GM12878 (cell line): Measurements from ENCODE around the gene GJB4. TPM values are rescaled to one million over a fixed set of nuclear protein-coding genes. Genes with fewer than 3 reads are reported as not detected.

Source experiments
- ATAC-seq: fragments of 200-7000 bp; cut with Tn5 transposase; 3 replicates; pipeline ENCODE4 v1.9.1; 2020; ENCODE audit warnings: mild to moderate bottlenecking, moderate library complexity
- Bru-seq: library from RNA; stranded (reverse); fragments of 400-500 nt; gene quantifications from one replicate; lab custom pipeline; 2021; lab: Mats Ljungman, UMichigan
- BruChase-seq, 2 experiments: library from RNA; stranded (reverse); fragments of 400-500 nt; gene quantifications; one replicate each; lab custom pipeline; 2021; lab: Mats Ljungman, UMichigan
- BruUV-seq: library from RNA; stranded (reverse); fragments of 400-500 nt; replicated peaks from 2 replicates; lab custom pipeline; 2021; lab: Mats Ljungman, UMichigan
- CTCF ChIA-PET: fragments of 300-600 bp; sonication (Branson Sonifier 250); formaldehyde crosslinking; extraction: SDS; loops from one replicate; lab custom pipeline; 2021; ENCODE audit warnings: inconsistent platforms; lab: Yijun Ruan, JAX
- POLR2A ChIA-PET: fragments of 350-600 bp; formaldehyde crosslinking; extraction: SDS; loops from one replicate; lab custom pipeline; 2021; ENCODE audit warnings: inconsistent platforms; lab: Charles Lee
- RAD21 ChIA-PET: fragments of 300-600 bp; sonication (Branson Sonifier 250); formaldehyde crosslinking; loops from one replicate; lab custom pipeline; 2023; ENCODE audit warnings: antibody characterized with exemption; ENCODE audit not compliant: unreplicated experiment; lab: Charles Lee
- SMC1A ChIA-PET: fragments of 300-600 bp; sonication (Branson Sonifier 250); formaldehyde crosslinking; loops from one replicate; lab custom pipeline; 2023; ENCODE audit not compliant: unreplicated experiment, uncharacterized antibody; lab: Charles Lee
- DNase-seq: peaks from one replicate; pipeline ENCODE4 v3.0.0-alpha.2; 2011; ENCODE audit warnings: low read depth, low spot score
- FAIRE-seq: peaks from 3 replicates; lab custom pipeline; 2011; peaks lifted over from hg19 to GRCh38; lab: Jason Lieb, UNC
- H2AFZ ChIP-seq: 2 replicates; pipeline ENCODE4 v1.6.0; 2011; ENCODE audit warnings: low read depth, low read length, control low read depth; ENCODE audit not compliant: control insufficient read depth
- H3K27ac ChIP-seq: 2 replicates; pipeline ENCODE4 v1.5.1; 2011; ENCODE audit warnings: control low read depth; ENCODE audit not compliant: control insufficient read depth, insufficient read depth
- H3K27me3 ChIP-seq, 2 experiments: replicated peaks in 1 of 2; 2 replicates each; pipeline versions ENCODE4 v1.6.0 to v1.6.1; 2011; ENCODE audit warnings: low read length in 1 of 2; ENCODE audit not compliant: control insufficient read depth in 2 of 2, insufficient read depth in 2 of 2
- H3K36me3 ChIP-seq, 2 experiments: 2 replicates each; pipeline ENCODE4 v1.5.1; 2011; ENCODE audit warnings: low read length in 1 of 2; ENCODE audit not compliant: control insufficient read depth in 2 of 2, insufficient read depth in 2 of 2
- H3K4me1 ChIP-seq: 2 replicates; pipeline ENCODE4 v1.6.1; 2011; ENCODE audit warnings: mild to moderate bottlenecking, low read length, moderate library complexity, mixed read lengths; ENCODE audit not compliant: control insufficient read depth, insufficient read depth
- H3K4me2 ChIP-seq: 2 replicates; pipeline ENCODE4 v1.6.0; 2011; ENCODE audit warnings: control low read depth; ENCODE audit not compliant: control insufficient read depth, insufficient read depth
- H3K4me3 ChIP-seq: fragments of 200-600 bp; sonication (generic); 2 replicates; pipeline ENCODE4 v1.5.1; 2016
- H3K79me2 ChIP-seq: 2 replicates; pipeline ENCODE4 v1.6.0; 2011; ENCODE audit warnings: low read length; ENCODE audit not compliant: control insufficient read depth, insufficient read depth
- H3K9ac ChIP-seq: 2 replicates; pipeline ENCODE4 v1.8.0; 2011; ENCODE audit warnings: low read length, control low read depth, mixed read lengths; ENCODE audit not compliant: control insufficient read depth, insufficient read depth
- H3K9me3 ChIP-seq: replicated peaks from 3 replicates; pipeline ENCODE4 v1.5.1; 2011; ENCODE audit warnings: mild to moderate bottlenecking, low read length; ENCODE audit not compliant: control insufficient read depth, insufficient read depth
- H4K20me1 ChIP-seq: 2 replicates; pipeline ENCODE4 v1.6.0; 2011; ENCODE audit not compliant: control insufficient read depth, insufficient read depth
- CREB1 ChIP-seq: IDR thresholded peaks from 2 replicates; pipeline ENCODE4 v1.6.1; 2012; ENCODE audit warnings: low read depth, mild to moderate bottlenecking, inconsistent platforms
- CTCF ChIP-seq, 3 experiments: IDR thresholded peaks in 2 of 3; conservative IDR thresholded peaks in 1 of 3; 2 replicates each; pipeline ENCODE4 v1.5.1; 2011; ENCODE audit warnings: low read depth in 3 of 3, low read length in 3 of 3, mild to moderate bottlenecking in 3 of 3, control low read depth in 2 of 3, moderate library complexity in 2 of 3, inconsistent platforms in 1 of 3, mixed read lengths in 1 of 3; ENCODE audit not compliant: control insufficient read depth in 2 of 3, insufficient read depth in 1 of 3; ENCODE audit errors: extremely low read depth in 1 of 3
- IRF5 ChIP-seq: fragments of 450-650 bp; IDR thresholded peaks from 2 replicates; pipeline ENCODE4 v1.6.1; 2017; ENCODE audit warnings: borderline replicate concordance
- MYC ChIP-seq: IDR thresholded peaks from 2 replicates; pipeline ENCODE4 v1.6.1; 2011; ENCODE audit warnings: mild to moderate bottlenecking, low read length, moderate library complexity, inconsistent platforms; ENCODE audit not compliant: insufficient read depth, insufficient replicate concordance, insufficient read length, severe bottlenecking
- NFYB ChIP-seq: IDR thresholded peaks from 2 replicates; pipeline ENCODE4 v1.6.1; 2011; ENCODE audit warnings: low read depth, mild to moderate bottlenecking, low read length, improper control_type of control experiment, moderate library complexity; ENCODE audit not compliant: insufficient read depth
- SIX5 ChIP-seq: IDR thresholded peaks from 2 replicates; pipeline ENCODE4 v1.6.1; 2011; ENCODE audit warnings: mild to moderate bottlenecking, low read depth, low read length, moderate library complexity; ENCODE audit not compliant: severe bottlenecking
- WGBS: methylation state at CpG from one replicate; pipeline ENCODE4 v1.1.6; 2016; ENCODE audit warnings: low lambda C conversion rate; ENCODE audit not compliant: insufficient replicate concordance, insufficient coverage; ENCODE audit errors: missing lambda C conversion rate; 5-methylcytosine and 5-hydroxymethylcytosine counted together
- in situ Hi-C: fragments of 300-500 bp; cut with MboI; formaldehyde crosslinking; loops from 9 replicates; pipeline ENCODE4 v1.14.3; 2018; ENCODE audit warnings: mixed read lengths
- intact Hi-C: fragments of 100-400 bp; cut with micrococcal nuclease; formaldehyde crosslinking; loops from one replicate; pipeline ENCODE4 v1.14.2; 2022; ENCODE audit not compliant: unreplicated experiment
- long read RNA-seq, 2 experiments: library from polyadenylated mRNA; unstranded; transcript quantifications; one replicate each; pipeline ENCODE4 v2.0.0, GENCODE V29; 2019 to 2020
- polyA minus RNA-seq, 3 experiments: library from RNA; depleted of rRNA, polyadenylated mRNA; stranded (reverse); fragments of >200 nt; gene quantifications; 2 replicates each; pipeline ENCODE4 v1.2.3, GENCODE V29; 2011
- polyA plus RNA-seq, 11 experiments: library from polyadenylated mRNA; depleted of rRNA in 4 of 11; unstranded in 6 of 11; stranded (reverse) in 5 of 11; fragments of >200 nt; fragmentation: Nextera tagmentation in 4 of 11; fragmentation: Illumina TruSeq in 1 of 11; extraction: Ambion mirVana in 4 of 11; extraction: Trizol in 1 of 11; gene quantifications; 1 replicate in 1 of 11; 2 replicates in 10 of 11; pipeline versions ENCODE4 v1.2.1 to v1.2.3, GENCODE V29; 2011 to 2016; ENCODE audit warnings: inconsistent platforms in 2 of 11, missing spikeins in 2 of 11, low read depth in 1 of 11
- total RNA-seq, 4 experiments: library from RNA; depleted of rRNA in 3 of 4; stranded (reverse); fragments of >200 nt in 3 of 4; fragmentation: Illumina TruSeq in 1 of 4; extraction: Trizol in 1 of 4; gene quantifications; 2 replicates each; pipeline versions ENCODE4 v1.2.1 to v1.2.3, GENCODE V29; 2013 to 2021

Gene GJB4
- not detected in 2 replicates for total RNA-seq (2013; cell fraction: nucleolus; rRNA removed)
- total RNA-seq (2014; rRNA removed) = not detected in 2 replicates
- total RNA-seq (2014; rRNA removed; fragmentation: Illumina TruSeq; extraction: Trizol) = not detected in 2 replicates
- not detected in 2 replicates for total RNA-seq (2021)
- polyA plus RNA-seq (2011; ENCODE audit: low read depth) = not detected
- polyA plus RNA-seq (2011; rRNA removed) = not detected in 2 replicates
- polyA plus RNA-seq (2011; cell fraction: cytosol; rRNA removed) = not detected in 2 replicates
- not detected in 2 replicates for polyA plus RNA-seq (2011; cell fraction: nucleus; rRNA removed)
- polyA plus RNA-seq (2012) = 0.03 TPM in 1 of 2 replicates, not detected in the other
- polyA plus RNA-seq (2014; fragmentation: Illumina TruSeq; extraction: Trizol) = not detected in 2 replicates
- polyA plus RNA-seq (2014; fragmentation: Nextera tagmentation; extraction: Ambion mirVana) = not detected
- not detected in 2 replicates for polyA plus RNA-seq (2014; rRNA removed)
- polyA plus RNA-seq (2016; fragmentation: Nextera tagmentation; extraction: Ambion mirVana) = not detected
- not detected in 2 replicates for polyA minus RNA-seq (2011; rRNA and poly(A)+ RNA removed)
- not detected in 2 replicates for polyA minus RNA-seq (2011; cell fraction: cytosol; rRNA and poly(A)+ RNA removed)
- polyA minus RNA-seq (2011; cell fraction: nucleus; rRNA and poly(A)+ RNA removed) = not detected in 2 replicates
- not detected for Bru-seq, nascent RNA
- BruChase-seq, experiment 1, labeled RNA remaining after a 6-hour chase = not detected
- BruChase-seq, experiment 2, labeled RNA remaining after a 2-hour chase = percentile 14 among the genes with signal in this experiment
- long read RNA-seq, experiment 1 = 0 reads
- long read RNA-seq, experiment 2 = 0 reads

GRCh38 chr1:34759503-34760357 is at the start of gene GJB4:
Gene GJB4, plus strand, starts transcription at chr1:34759740. Its CDS starts 1,515 bp downstream, at chr1:34761255.
- Histone ChIP-seq H3K9me3 (no peaks in the 10 kb centered on the region), H4K20me1 (no peaks in the 10 kb centered on the region), H3K4me1 (no peaks in the 10 kb centered on the region), H3K4me2 (no peak within 1 kb of the TSS), H2AFZ (no peak within 1 kb of the TSS), H3K4me3 (no peak within 1 kb of the TSS), H3K27ac (no peak within 1 kb of the TSS), H3K36me3 (no peaks in the 10 kb centered on the region), H3K27me3 (no peaks in the 10 kb centered on the region; a peak in 2 of 4 replicates), H3K79me2 (no peaks in the 10 kb centered on the region)
- BruUV-seq = no TSS peak
- 5% methylated on average over 10 of the region's 10 CpGs for WGBS
- ChIA-PET POLR2A (no interaction called here), SMC1A (no interaction called here), CTCF (no interaction called here)
- ATAC-seq (peak; percentile 27; the same call in 1 of the 3 replicates), FAIRE-seq (no peak), DNase-seq (no peak)
- intact Hi-C loops (no loop called here), in situ Hi-C loops (no loop called here)
- no peak for TF ChIP-seq CTCF (IDR thresholded peaks at IDR 0.05 in 2 of 3, conservative IDR thresholded peaks at IDR 0.05 in 1 of 3; ENCODE audit: control insufficient read depth in 2 of 3, extremely low read depth in 1 of 3, insufficient read depth in 1 of 3, low read depth in 3 of 3, low read length in 3 of 3)
- TF ChIP-seq IRF5 = no peak
- no peak for TF ChIP-seq NFYB
- no peak for TF ChIP-seq SIX5
- TF ChIP-seq CREB1 = no peak
- TF ChIP-seq MYC = no peak
- TF ChIP-seq, all 136 proteins: peak for 0
- RAD21 ChIA-PET = no interaction called here
- H3K9ac ChIP-seq = no peak within 1 kb of the TSS
